GM12878 (cell line): Measurements from ENCODE around the gene DGLUCY. TPM values are rescaled to one million over a fixed set of nuclear protein-coding genes. Genes with fewer than 3 reads are reported as not detected.

ENCODE experiments used
- ATAC-seq: fragments of 200-7000 bp; cut with Tn5 transposase; 3 replicates; pipeline ENCODE4 v1.9.1; 2020; ENCODE audit warnings: mild to moderate bottlenecking, moderate library complexity
- BruUV-seq: library from RNA; stranded (reverse); fragments of 400-500 nt; replicated peaks from 2 replicates; lab custom pipeline; 2021; lab: Mats Ljungman, UMichigan
- CTCF ChIA-PET: fragments of 300-600 bp; sonication (Branson Sonifier 250); formaldehyde crosslinking; extraction: SDS; loops from one replicate; lab custom pipeline; 2021; ENCODE audit warnings: inconsistent platforms; lab: Yijun Ruan, JAX
- POLR2A ChIA-PET: fragments of 350-600 bp; formaldehyde crosslinking; extraction: SDS; loops from one replicate; lab custom pipeline; 2021; ENCODE audit warnings: inconsistent platforms; lab: Charles Lee
- RAD21 ChIA-PET: fragments of 300-600 bp; sonication (Branson Sonifier 250); formaldehyde crosslinking; loops from one replicate; lab custom pipeline; 2023; ENCODE audit warnings: antibody characterized with exemption; ENCODE audit not compliant: unreplicated experiment; lab: Charles Lee
- SMC1A ChIA-PET: fragments of 300-600 bp; sonication (Branson Sonifier 250); formaldehyde crosslinking; loops from one replicate; lab custom pipeline; 2023; ENCODE audit not compliant: unreplicated experiment, uncharacterized antibody; lab: Charles Lee
- DNase-seq: peaks from one replicate; pipeline ENCODE4 v3.0.0-alpha.2; 2011; ENCODE audit warnings: low read depth, low spot score
- FAIRE-seq: peaks from 3 replicates; lab custom pipeline; 2011; peaks lifted over from hg19 to GRCh38; lab: Jason Lieb, UNC
- H2AFZ ChIP-seq: 2 replicates; pipeline ENCODE4 v1.6.0; 2011; ENCODE audit warnings: low read depth, low read length, control low read depth; ENCODE audit not compliant: control insufficient read depth
- H3K27ac ChIP-seq: 2 replicates; pipeline ENCODE4 v1.5.1; 2011; ENCODE audit warnings: control low read depth; ENCODE audit not compliant: control insufficient read depth, insufficient read depth
- H3K27me3 ChIP-seq, 2 experiments: replicated peaks in 1 of 2; 2 replicates each; pipeline versions ENCODE4 v1.6.0 to v1.6.1; 2011; ENCODE audit warnings: low read length in 1 of 2; ENCODE audit not compliant: control insufficient read depth in 2 of 2, insufficient read depth in 2 of 2
- H3K36me3 ChIP-seq, 2 experiments: 2 replicates each; pipeline ENCODE4 v1.5.1; 2011; ENCODE audit warnings: low read length in 1 of 2; ENCODE audit not compliant: control insufficient read depth in 2 of 2, insufficient read depth in 2 of 2
- H3K4me1 ChIP-seq: 2 replicates; pipeline ENCODE4 v1.6.1; 2011; ENCODE audit warnings: mild to moderate bottlenecking, low read length, moderate library complexity, mixed read lengths; ENCODE audit not compliant: control insufficient read depth, insufficient read depth
- H3K4me2 ChIP-seq: 2 replicates; pipeline ENCODE4 v1.6.0; 2011; ENCODE audit warnings: control low read depth; ENCODE audit not compliant: control insufficient read depth, insufficient read depth
- H3K4me3 ChIP-seq: fragments of 200-600 bp; sonication (generic); 2 replicates; pipeline ENCODE4 v1.5.1; 2016
- H3K79me2 ChIP-seq: 2 replicates; pipeline ENCODE4 v1.6.0; 2011; ENCODE audit warnings: low read length; ENCODE audit not compliant: control insufficient read depth, insufficient read depth
- H3K9ac ChIP-seq: 2 replicates; pipeline ENCODE4 v1.8.0; 2011; ENCODE audit warnings: low read length, control low read depth, mixed read lengths; ENCODE audit not compliant: control insufficient read depth, insufficient read depth
- H3K9me3 ChIP-seq: replicated peaks from 3 replicates; pipeline ENCODE4 v1.5.1; 2011; ENCODE audit warnings: mild to moderate bottlenecking, low read length; ENCODE audit not compliant: control insufficient read depth, insufficient read depth
- H4K20me1 ChIP-seq: 2 replicates; pipeline ENCODE4 v1.6.0; 2011; ENCODE audit not compliant: control insufficient read depth, insufficient read depth
- BHLHE40 ChIP-seq, 2 experiments: fragments of 450-650 bp in 1 of 2; IDR thresholded peaks; 2 replicates each; pipeline ENCODE4 v1.6.1; 2011 to 2017; ENCODE audit warnings: low read depth in 2 of 2, borderline replicate concordance in 1 of 2, improper control_type of control experiment in 1 of 2, low read length in 1 of 2, mild to moderate bottlenecking in 1 of 2
- MYB ChIP-seq: fragments of 150-350 bp; IDR thresholded peaks from 2 replicates; pipeline ENCODE4 v1.6.1; 2014; ENCODE audit warnings: mild to moderate bottlenecking, low read depth, low read length, borderline replicate concordance
- RFX5 ChIP-seq: IDR thresholded peaks from 2 replicates; pipeline ENCODE4 v1.6.1; 2011; ENCODE audit warnings: low read depth, low read length, improper control_type of control experiment
- SIX5 ChIP-seq: IDR thresholded peaks from 2 replicates; pipeline ENCODE4 v1.6.1; 2011; ENCODE audit warnings: mild to moderate bottlenecking, low read depth, low read length, moderate library complexity; ENCODE audit not compliant: severe bottlenecking
- STAT1 ChIP-seq: fragments of 450-650 bp; conservative IDR thresholded peaks from 2 replicates; pipeline ENCODE4 v1.6.1; 2014; ENCODE audit warnings: antibody characterized with exemption, mild to moderate bottlenecking
- WGBS: methylation state at CpG from one replicate; pipeline ENCODE4 v1.1.6; 2016; ENCODE audit warnings: low lambda C conversion rate; ENCODE audit not compliant: insufficient replicate concordance, insufficient coverage; ENCODE audit errors: missing lambda C conversion rate; 5-methylcytosine and 5-hydroxymethylcytosine counted together
- in situ Hi-C: fragments of 300-500 bp; cut with MboI; formaldehyde crosslinking; loops from 9 replicates; pipeline ENCODE4 v1.14.3; 2018; ENCODE audit warnings: mixed read lengths
- intact Hi-C: fragments of 100-400 bp; cut with micrococcal nuclease; formaldehyde crosslinking; loops from one replicate; pipeline ENCODE4 v1.14.2; 2022; ENCODE audit not compliant: unreplicated experiment
- polyA plus RNA-seq, 11 experiments: library from polyadenylated mRNA; depleted of rRNA in 4 of 11; unstranded in 6 of 11; stranded (reverse) in 5 of 11; fragments of >200 nt; fragmentation: Nextera tagmentation in 4 of 11; fragmentation: Illumina TruSeq in 1 of 11; extraction: Ambion mirVana in 4 of 11; extraction: Trizol in 1 of 11; gene quantifications; 1 replicate in 1 of 11; 2 replicates in 10 of 11; pipeline versions ENCODE4 v1.2.1 to v1.2.3, GENCODE V29; 2011 to 2016; ENCODE audit warnings: inconsistent platforms in 2 of 11, missing spikeins in 2 of 11, low read depth in 1 of 11
- total RNA-seq, 4 experiments: library from RNA; depleted of rRNA in 3 of 4; stranded (reverse); fragments of >200 nt in 3 of 4; fragmentation: Illumina TruSeq in 1 of 4; extraction: Trizol in 1 of 4; gene quantifications; 2 replicates each; pipeline versions ENCODE4 v1.2.1 to v1.2.3, GENCODE V29; 2013 to 2021
- TF ChIP-seq, protein P1 (sequence below): fragments of 450-650 bp; IDR thresholded peaks from 2 replicates; pipeline ENCODE4 v1.6.1; 2017; ENCODE audit warnings: mild to moderate bottlenecking, low read depth, inconsistent platforms; ENCODE audit not compliant: poor library complexity, severe bottlenecking
- TF ChIP-seq, protein P2 (sequence below): fragments of 450-650 bp; formaldehyde crosslinking; IDR thresholded peaks from 2 replicates; pipeline ENCODE4 v1.4.0; 2022; ENCODE audit warnings: mild to moderate bottlenecking, moderate library complexity
- TF ChIP-seq, protein P3 (sequence below): fragments of 450-650 bp; formaldehyde crosslinking; IDR thresholded peaks from 2 replicates; pipeline ENCODE4 v1.4.0; 2020; ENCODE audit warnings: mild to moderate bottlenecking, moderate library complexity

DGLUCY gene
- total and polyA plus RNA-seq, 10 of the 15 experiments (the other 5 are each of a cell fraction or from before 2014, with no cell fraction given) = 15.0 to 70.3 (median 55.1) TPM

DNA sequence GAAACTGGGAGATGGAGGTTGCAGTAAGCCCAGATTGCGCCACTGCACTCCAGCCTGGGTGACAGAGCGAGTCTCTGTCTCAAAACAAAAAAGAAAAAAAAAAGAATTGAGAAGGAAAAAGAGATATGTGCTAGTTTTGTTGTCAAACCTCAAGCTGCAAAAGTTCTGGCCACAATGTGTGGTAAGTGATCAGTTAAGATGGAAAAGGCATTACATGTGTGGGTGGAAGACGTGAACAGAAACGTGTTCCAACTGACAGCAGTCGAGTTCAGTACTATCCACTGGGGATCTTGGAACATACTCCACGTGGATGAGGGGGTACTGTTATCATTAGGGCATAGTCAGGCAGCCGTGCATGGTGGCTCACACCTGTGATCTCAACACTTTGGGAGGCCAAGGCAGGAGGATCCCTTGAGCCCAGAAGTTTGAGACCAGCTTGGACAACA lies 113.3 kb downstream of the DGLUCY start (continued):
- peak in 1 of 2 experiments; percentile 46; a peak in 1 of 4 replicates for TF ChIP-seq BHLHE40 (IDR thresholded peaks at IDR 0.05; ENCODE audit: borderline replicate concordance in 1 of 2, low read depth in 2 of 2, low read length in 1 of 2)

DNA sequence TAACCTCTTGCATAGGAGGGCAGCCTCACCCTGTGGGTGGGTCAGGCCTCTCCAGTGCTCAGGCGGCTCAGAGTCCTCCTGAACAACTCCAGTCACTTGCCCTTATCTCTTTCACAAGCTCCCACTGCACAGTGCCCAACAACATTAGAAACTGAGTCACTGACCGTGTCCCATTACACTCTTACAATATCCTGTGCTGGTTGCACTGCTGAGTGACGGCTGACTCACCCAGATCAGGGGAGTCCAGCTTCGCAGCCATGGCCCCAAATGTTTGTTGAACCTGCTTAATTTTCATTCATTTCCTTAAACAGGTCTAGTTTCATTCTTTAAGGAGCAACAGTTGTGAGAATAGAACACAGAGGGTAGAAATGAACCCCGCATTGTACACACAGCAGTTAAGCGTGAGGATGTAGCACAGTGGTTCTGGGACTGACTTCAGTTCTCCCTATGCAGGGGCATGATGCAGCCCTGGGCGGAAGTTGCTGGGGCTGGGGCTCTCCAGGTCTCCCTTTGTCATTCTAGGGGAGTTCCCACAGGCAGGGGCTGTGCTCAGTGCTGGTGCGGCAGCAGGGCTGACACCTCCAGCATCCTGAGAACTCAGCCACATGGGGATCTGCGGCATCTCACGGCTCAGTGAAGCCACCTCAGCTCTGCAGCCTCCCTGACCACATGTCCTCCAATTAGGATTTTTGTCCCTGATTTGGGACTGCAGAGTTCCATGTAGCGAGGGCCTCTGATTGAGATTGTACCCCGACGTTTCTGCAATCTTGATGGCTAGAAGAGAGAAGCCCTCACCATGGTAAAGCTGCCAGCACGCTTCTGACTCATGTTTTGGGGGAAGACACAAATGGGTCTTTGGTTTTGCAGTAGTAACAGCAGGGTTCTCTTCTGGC lies 114.5 kb downstream of the DGLUCY start:
- ChIA-PET SMC1A (interaction anchor here (0.9 to 5.7 kb wide), 11 partner anchors 14 to 146 kb away, joined by 3 to 142 read pairs (median 5); partner anchors contain the start of gene GPR68), POLR2A (interaction anchor here (0.5 to 4.6 kb wide), 6 partner anchors 9 to 68 kb away, joined by 3 to 108 read pairs (median 8); partner anchors contain the start of gene GPR68), CTCF (interaction anchor here (0.8 to 4.7 kb wide), 12 partner anchors 14 to 199 kb away, joined by 3 to 59 read pairs (median 4); partner anchors contain the start of genes DGLUCY and GPR68), RAD21 (interaction anchor here (1.1 to 5.5 kb wide), 13 partner anchors 9 to 190 kb away, joined by 3 to 90 read pairs (median 4); partner anchors contain the start of genes CCDC88C and GPR68)
- in situ Hi-C loops (no loop called here), intact Hi-C loops (loop anchor here (1.0 to 2.0 kb wide), 3 partner anchors 15 to 58 kb away; no protein-coding TSS in a partner anchor)
- peak overlapping the region; percentile 61 for H3K9ac ChIP-seq
- no peaks in the 10 kb centered on the region; the same call in 1 of the 2 replicates for H3K79me2 ChIP-seq
- H3K4me1 ChIP-seq = peaks cover 53% of the 10 kb centered on the region
- 0 out of 2 replicates have a peak overlapping the region, but pooled peaks have one; percentile 4 for H3K4me3 ChIP-seq
- peak overlapping the region; percentile 92 for H3K27ac ChIP-seq
- no peaks in the 10 kb centered on the region for H4K20me1 ChIP-seq
- under 1% methylated on average over 14 of the region's 14 CpGs for WGBS
- no peaks in the 10 kb centered on the region for H3K27me3 ChIP-seq
- peaks cover 2 to 6% of the 10 kb centered on the region in 2 experiments; a peak in 2 of 4 replicates for H3K36me3 ChIP-seq
- peak; percentile 89 for ATAC-seq
- peak overlapping the region; percentile 73 for H3K4me2 ChIP-seq
- FAIRE-seq = peak; percentile 84
- H3K9me3 ChIP-seq = peaks cover 10% of the 10 kb centered on the region
- H2AFZ ChIP-seq = peak overlapping the region; percentile 6; the same call in 1 of the 2 replicates
- DNase-seq = peak; percentile 86
- TSS peak; percentile 94 for BruUV-seq
- TF ChIP-seq, protein P1, sequence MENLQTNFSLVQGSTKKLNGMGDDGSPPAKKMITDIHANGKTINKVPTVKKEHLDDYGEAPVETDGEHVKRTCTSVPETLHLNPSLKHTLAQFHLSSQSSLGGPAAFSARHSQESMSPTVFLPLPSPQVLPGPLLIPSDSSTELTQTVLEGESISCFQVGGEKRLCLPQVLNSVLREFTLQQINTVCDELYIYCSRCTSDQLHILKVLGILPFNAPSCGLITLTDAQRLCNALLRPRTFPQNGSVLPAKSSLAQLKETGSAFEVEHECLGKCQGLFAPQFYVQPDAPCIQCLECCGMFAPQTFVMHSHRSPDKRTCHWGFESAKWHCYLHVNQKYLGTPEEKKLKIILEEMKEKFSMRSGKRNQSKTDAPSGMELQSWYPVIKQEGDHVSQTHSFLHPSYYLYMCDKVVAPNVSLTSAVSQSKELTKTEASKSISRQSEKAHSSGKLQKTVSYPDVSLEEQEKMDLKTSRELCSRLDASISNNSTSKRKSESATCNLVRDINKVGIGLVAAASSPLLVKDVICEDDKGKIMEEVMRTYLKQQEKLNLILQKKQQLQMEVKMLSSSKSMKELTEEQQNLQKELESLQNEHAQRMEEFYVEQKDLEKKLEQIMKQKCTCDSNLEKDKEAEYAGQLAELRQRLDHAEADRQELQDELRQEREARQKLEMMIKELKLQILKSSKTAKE = no peak
- TF ChIP-seq SIX5 = no peak
- TF ChIP-seq, protein P2, sequence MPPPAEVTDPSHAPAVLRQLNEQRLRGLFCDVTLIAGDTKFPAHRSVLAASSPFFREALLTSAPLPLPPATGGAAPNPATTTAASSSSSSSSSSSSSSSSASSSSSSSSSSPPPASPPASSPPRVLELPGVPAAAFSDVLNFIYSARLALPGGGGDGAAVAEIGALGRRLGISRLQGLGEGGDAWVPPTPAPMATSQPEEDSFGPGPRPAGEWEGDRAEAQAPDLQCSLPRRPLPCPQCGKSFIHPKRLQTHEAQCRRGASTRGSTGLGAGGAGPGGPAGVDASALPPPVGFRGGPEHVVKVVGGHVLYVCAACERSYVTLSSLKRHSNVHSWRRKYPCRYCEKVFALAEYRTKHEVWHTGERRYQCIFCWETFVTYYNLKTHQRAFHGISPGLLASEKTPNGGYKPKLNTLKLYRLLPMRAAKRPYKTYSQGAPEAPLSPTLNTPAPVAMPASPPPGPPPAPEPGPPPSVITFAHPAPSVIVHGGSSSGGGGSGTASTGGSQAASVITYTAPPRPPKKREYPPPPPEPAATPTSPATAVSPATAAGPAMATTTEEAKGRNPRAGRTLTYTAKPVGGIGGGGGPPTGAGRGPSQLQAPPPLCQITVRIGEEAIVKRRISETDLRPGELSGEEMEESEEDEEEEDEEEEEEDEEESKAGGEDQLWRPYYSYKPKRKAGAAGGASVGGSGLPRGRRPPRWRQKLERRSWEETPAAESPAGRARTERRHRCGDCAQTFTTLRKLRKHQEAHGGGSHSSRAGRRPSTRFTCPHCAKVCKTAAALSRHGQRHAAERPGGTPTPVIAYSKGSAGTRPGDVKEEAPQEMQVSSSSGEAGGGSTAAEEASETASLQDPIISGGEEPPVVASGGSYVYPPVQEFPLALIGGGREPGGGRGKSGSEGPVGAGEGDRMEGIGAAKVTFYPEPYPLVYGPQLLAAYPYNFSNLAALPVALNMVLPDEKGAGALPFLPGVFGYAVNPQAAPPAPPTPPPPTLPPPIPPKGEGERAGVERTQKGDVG (CRISPR knock-in tag) = no peak
- no peak for TF ChIP-seq STAT1
- TF ChIP-seq, protein P3, sequence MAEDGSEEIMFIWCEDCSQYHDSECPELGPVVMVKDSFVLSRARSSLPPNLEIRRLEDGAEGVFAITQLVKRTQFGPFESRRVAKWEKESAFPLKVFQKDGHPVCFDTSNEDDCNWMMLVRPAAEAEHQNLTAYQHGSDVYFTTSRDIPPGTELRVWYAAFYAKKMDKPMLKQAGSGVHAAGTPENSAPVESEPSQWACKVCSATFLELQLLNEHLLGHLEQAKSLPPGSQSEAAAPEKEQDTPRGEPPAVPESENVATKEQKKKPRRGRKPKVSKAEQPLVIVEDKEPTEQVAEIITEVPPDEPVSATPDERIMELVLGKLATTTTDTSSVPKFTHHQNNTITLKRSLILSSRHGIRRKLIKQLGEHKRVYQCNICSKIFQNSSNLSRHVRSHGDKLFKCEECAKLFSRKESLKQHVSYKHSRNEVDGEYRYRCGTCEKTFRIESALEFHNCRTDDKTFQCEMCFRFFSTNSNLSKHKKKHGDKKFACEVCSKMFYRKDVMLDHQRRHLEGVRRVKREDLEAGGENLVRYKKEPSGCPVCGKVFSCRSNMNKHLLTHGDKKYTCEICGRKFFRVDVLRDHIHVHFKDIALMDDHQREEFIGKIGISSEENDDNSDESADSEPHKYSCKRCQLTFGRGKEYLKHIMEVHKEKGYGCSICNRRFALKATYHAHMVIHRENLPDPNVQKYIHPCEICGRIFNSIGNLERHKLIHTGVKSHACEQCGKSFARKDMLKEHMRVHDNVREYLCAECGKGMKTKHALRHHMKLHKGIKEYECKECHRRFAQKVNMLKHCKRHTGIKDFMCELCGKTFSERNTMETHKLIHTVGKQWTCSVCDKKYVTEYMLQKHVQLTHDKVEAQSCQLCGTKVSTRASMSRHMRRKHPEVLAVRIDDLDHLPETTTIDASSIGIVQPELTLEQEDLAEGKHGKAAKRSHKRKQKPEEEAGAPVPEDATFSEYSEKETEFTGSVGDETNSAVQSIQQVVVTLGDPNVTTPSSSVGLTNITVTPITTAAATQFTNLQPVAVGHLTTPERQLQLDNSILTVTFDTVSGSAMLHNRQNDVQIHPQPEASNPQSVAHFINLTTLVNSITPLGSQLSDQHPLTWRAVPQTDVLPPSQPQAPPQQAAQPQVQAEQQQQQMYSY = no peak
- no peak for TF ChIP-seq MYB
- no peak for TF ChIP-seq RFX5
